ENCODE data around the gene MINDY1. TPM values are rescaled to one million over a fixed set of nuclear protein-coding genes. Genes with fewer than 3 reads are reported as not detected.
A peak's percentile ranks its signal among the peaks of the same experiment; 100 is the strongest.

Gene MINDY1
- total RNA-seq, 1 donor from 2014 or later: 16.2 TPM

- H3K9me3 ChIP-seq (ENCODE audit: control insufficient read depth in 3 of 3, low read length in 3 of 3): no peaks in the 10 kb centered on the region
- H3K4me1 ChIP-seq (ENCODE audit: control insufficient read depth in 3 of 3, insufficient read depth in 3 of 3, low read length in 3 of 3): peaks cover 9 to 20% (median 15%) of the 10 kb centered on the region in 3 donors
- peak overlapping the region in 2 of 3 donors; percentile 10 to 50 for H3K9ac ChIP-seq (ENCODE audit: low read depth in 1 of 3, low read length in 3 of 3)
- H3K27ac ChIP-seq (ENCODE audit: low read depth, low read length): no peak overlapping the region
- no peaks in the 10 kb centered on the region for H3K27me3 ChIP-seq (ENCODE audit: control insufficient read depth in 3 of 3, insufficient read depth in 3 of 3, low read length in 3 of 3)
- H3K4me3 ChIP-seq (ENCODE audit: low read length in 3 of 3): peak overlapping the region in 1 of 3 donors; percentile 14
- H3K36me3 ChIP-seq (ENCODE audit: control insufficient read depth in 3 of 3, insufficient read depth in 3 of 3, low read length in 3 of 3): no peaks in the 10 kb centered on the region
These were observed 27.3 kb downstream of the MINDY1 start for GRCh38 chr1:150979092-150980056.

GRCh38 chr1:150976879-150977694, 29.6 kb downstream of the MINDY1 start:
- H3K27ac ChIP-seq (ENCODE audit: low read depth, low read length): peak overlapping the region; percentile 66
- H3K27me3 ChIP-seq (ENCODE audit: control insufficient read depth in 3 of 3, insufficient read depth in 3 of 3, low read length in 3 of 3): no peaks in the 10 kb centered on the region
- peak overlapping the region; percentile 7 to 45 (median 40) for H3K9ac ChIP-seq (ENCODE audit: low read depth in 1 of 3, low read length in 3 of 3)
- H3K4me1 ChIP-seq (ENCODE audit: control insufficient read depth in 3 of 3, insufficient read depth in 3 of 3, low read length in 3 of 3): peaks cover 26 to 39% (median 33%) of the 10 kb centered on the region in 3 donors
- peaks cover 0 to 2% (median 0%) of the 10 kb centered on the region in 3 donors for H3K36me3 ChIP-seq (ENCODE audit: control insufficient read depth in 3 of 3, insufficient read depth in 3 of 3, low read length in 3 of 3)
- no peaks in the 10 kb centered on the region for H3K9me3 ChIP-seq (ENCODE audit: control insufficient read depth in 3 of 3, low read length in 3 of 3)
- H3K4me3 ChIP-seq (ENCODE audit: low read length in 3 of 3): peak overlapping the region in 2 of 3 donors; percentile 30 to 49

GRCh38 chr1:150976401-150976821, 30.3 kb downstream of the MINDY1 start:
- peak overlapping the region; percentile 66 for H3K27ac ChIP-seq (ENCODE audit: low read depth, low read length)
- no peaks in the 10 kb centered on the region for H3K9me3 ChIP-seq (ENCODE audit: control insufficient read depth in 3 of 3, low read length in 3 of 3)
- peaks cover 33 to 45% (median 40%) of the 10 kb centered on the region in 3 donors for H3K4me1 ChIP-seq (ENCODE audit: control insufficient read depth in 3 of 3, insufficient read depth in 3 of 3, low read length in 3 of 3)
- H3K27me3 ChIP-seq (ENCODE audit: control insufficient read depth in 3 of 3, insufficient read depth in 3 of 3, low read length in 3 of 3): no peaks in the 10 kb centered on the region
- H3K36me3 ChIP-seq (ENCODE audit: control insufficient read depth in 3 of 3, insufficient read depth in 3 of 3, low read length in 3 of 3): peaks cover 0 to 5% (median 0%) of the 10 kb centered on the region in 3 donors
- no peak overlapping the region for H3K4me3 ChIP-seq (ENCODE audit: low read length in 3 of 3)
- H3K9ac ChIP-seq (ENCODE audit: low read depth in 1 of 3, low read length in 3 of 3): peak overlapping the region in 1 of 3 donors; percentile 51

GRCh38 chr1:150974580-150975478, 31.9 kb downstream of the MINDY1 start, which contains the start of gene CERS2:
CERS2 (minus strand) TSS chr1:150974835; CDS start chr1:150969090, 5,745 bp downstream.
- H3K9me3 ChIP-seq (ENCODE audit: control insufficient read depth in 3 of 3, low read length in 3 of 3): no peaks in the 10 kb centered on the region
- peak within 1 kb of the TSS; percentile 79 for H3K27ac ChIP-seq (ENCODE audit: low read depth, low read length)
- peak within 1 kb of the TSS; percentile 83 to 92 (median 89) for H3K4me3 ChIP-seq (ENCODE audit: low read length in 3 of 3)
- H3K9ac ChIP-seq (ENCODE audit: low read depth in 1 of 3, low read length in 3 of 3): peak within 1 kb of the TSS; percentile 87 to 95 (median 92)
- H3K4me1 ChIP-seq (ENCODE audit: control insufficient read depth in 3 of 3, insufficient read depth in 3 of 3, low read length in 3 of 3): peaks cover 46 to 60% (median 51%) of the 10 kb centered on the region in 3 donors
- H3K27me3 ChIP-seq (ENCODE audit: control insufficient read depth in 3 of 3, insufficient read depth in 3 of 3, low read length in 3 of 3): no peaks in the 10 kb centered on the region
- H3K36me3 ChIP-seq (ENCODE audit: control insufficient read depth in 3 of 3, insufficient read depth in 3 of 3, low read length in 3 of 3): peaks cover 0 to 5% (median 0%) of the 10 kb centered on the region in 3 donors

GRCh38 chr1:150973836-150974579, 32.7 kb downstream of the MINDY1 start:
- peak overlapping the region; percentile 83 to 92 (median 89) for H3K4me3 ChIP-seq (ENCODE audit: low read length in 3 of 3)
- H3K9ac ChIP-seq (ENCODE audit: low read depth in 1 of 3, low read length in 3 of 3): peak overlapping the region; percentile 87 to 95 (median 92)
- no peaks in the 10 kb centered on the region for H3K27me3 ChIP-seq (ENCODE audit: control insufficient read depth in 3 of 3, insufficient read depth in 3 of 3, low read length in 3 of 3)
- H3K4me1 ChIP-seq (ENCODE audit: control insufficient read depth in 3 of 3, insufficient read depth in 3 of 3, low read length in 3 of 3): peaks cover 44 to 57% (median 44%) of the 10 kb centered on the region in 3 donors
- H3K9me3 ChIP-seq (ENCODE audit: control insufficient read depth in 3 of 3, low read length in 3 of 3): no peaks in the 10 kb centered on the region
- H3K36me3 ChIP-seq (ENCODE audit: control insufficient read depth in 3 of 3, insufficient read depth in 3 of 3, low read length in 3 of 3): peaks cover 0 to 6% (median 0%) of the 10 kb centered on the region in 3 donors
- peak overlapping the region; percentile 79 for H3K27ac ChIP-seq (ENCODE audit: low read depth, low read length)

GRCh38 chr1:150973258-150973835, 33.4 kb downstream of the MINDY1 start:
- H3K4me1 ChIP-seq (ENCODE audit: control insufficient read depth in 3 of 3, insufficient read depth in 3 of 3, low read length in 3 of 3): peaks cover 44 to 56% (median 44%) of the 10 kb centered on the region in 3 donors
- peak overlapping the region; percentile 83 to 92 (median 89) for H3K4me3 ChIP-seq (ENCODE audit: low read length in 3 of 3)

GRCh38 chr1:150972417-150972940, 34.2 kb downstream of the MINDY1 start:
- peak overlapping the region; percentile 83 to 92 (median 89) for H3K4me3 ChIP-seq (ENCODE audit: low read length in 3 of 3)

More at GRCh38 chr1:150973258-150973835, 33.4 kb downstream of the MINDY1 start:
- peak overlapping the region; percentile 79 for H3K27ac ChIP-seq (ENCODE audit: low read depth, low read length)
- H3K36me3 ChIP-seq (ENCODE audit: control insufficient read depth in 3 of 3, insufficient read depth in 3 of 3, low read length in 3 of 3): peaks cover 5 to 13% (median 6%) of the 10 kb centered on the region in 3 donors
- H3K9ac ChIP-seq (ENCODE audit: low read depth in 1 of 3, low read length in 3 of 3): peak overlapping the region; percentile 87 to 95 (median 92)
- H3K9me3 ChIP-seq (ENCODE audit: control insufficient read depth in 3 of 3, low read length in 3 of 3): no peaks in the 10 kb centered on the region
- H3K27me3 ChIP-seq (ENCODE audit: control insufficient read depth in 3 of 3, insufficient read depth in 3 of 3, low read length in 3 of 3): no peaks in the 10 kb centered on the region

More at GRCh38 chr1:150972417-150972940, 34.2 kb downstream of the MINDY1 start:
- H3K36me3 ChIP-seq (ENCODE audit: control insufficient read depth in 3 of 3, insufficient read depth in 3 of 3, low read length in 3 of 3): peaks cover 14 to 21% (median 14%) of the 10 kb centered on the region in 3 donors
- peak overlapping the region; percentile 79 for H3K27ac ChIP-seq (ENCODE audit: low read depth, low read length)
- H3K9me3 ChIP-seq (ENCODE audit: control insufficient read depth in 3 of 3, low read length in 3 of 3): no peaks in the 10 kb centered on the region
- H3K9ac ChIP-seq (ENCODE audit: low read depth in 1 of 3, low read length in 3 of 3): peak overlapping the region; percentile 54 to 92 (median 56)
- H3K27me3 ChIP-seq (ENCODE audit: control insufficient read depth in 3 of 3, insufficient read depth in 3 of 3, low read length in 3 of 3): no peaks in the 10 kb centered on the region
- H3K4me1 ChIP-seq (ENCODE audit: control insufficient read depth in 3 of 3, insufficient read depth in 3 of 3, low read length in 3 of 3): peaks cover 42 to 49% (median 42%) of the 10 kb centered on the region in 3 donors

All from skeletal muscle tissue (tissue), 4 donors.